Inflammatory macrophage (primary cell): ENCODE results near the gene SLC48A1.

ENCODE experiments used
- DNase-seq, 2 donors: peaks; one replicate each; pipeline ENCODE4 v3.0.0-alpha.2; 2020 to 2022

The SLC48A1 gene

GRCh38 chr12:47758834-47759690 lies 14.0 kb upstream of the SLC48A1 start, which contains the start of gene RAPGEF3:
Gene RAPGEF3, minus strand, starts transcription at chr12:47758880. Its CDS starts 324 bp downstream, at chr12:47758556.
- peak; percentile 76 to 87 for DNase-seq

DNA sequence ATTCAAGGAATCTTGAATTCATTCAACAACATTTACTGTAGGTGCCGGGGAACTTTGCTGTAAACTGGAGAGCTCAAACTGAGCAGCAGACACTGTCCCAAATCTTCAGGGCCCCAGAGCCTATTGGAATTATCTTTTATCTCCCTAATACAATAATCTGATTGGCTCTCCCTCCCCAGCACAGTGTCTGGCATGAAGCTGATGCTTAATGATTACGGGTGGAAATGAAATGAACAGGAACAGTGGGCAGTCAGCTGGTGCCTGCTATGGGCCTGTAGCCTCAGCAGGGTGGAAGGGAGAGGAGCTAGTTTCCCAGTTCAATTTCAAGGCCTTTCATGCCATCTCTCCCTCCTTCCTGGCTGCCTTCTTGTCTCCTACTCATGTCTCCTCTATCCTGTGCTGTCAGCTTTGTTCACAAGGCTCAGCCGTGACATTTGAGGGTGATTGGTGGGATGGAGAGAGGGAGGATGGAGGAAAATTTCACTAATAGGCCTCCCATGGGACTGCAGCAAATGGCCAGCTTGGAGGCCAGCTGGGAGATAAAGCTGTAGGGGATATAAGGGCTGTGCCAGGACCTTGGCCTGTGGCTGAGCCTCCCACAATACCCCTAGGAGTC lies 10.1 kb upstream of the SLC48A1 start:
- no peak for DNase-seq

- peak; percentile 40 to 54 for DNase-seq
These were observed 9.3 kb upstream of the SLC48A1 start for GRCh38 chr12:47763481-47764346.

- DNase-seq = no peak
These were observed 6.4 kb upstream of the SLC48A1 start for GRCh38 chr12:47766502-47767215.

- peak; percentile 40 to 55 for DNase-seq
These were observed 5.8 kb upstream of the SLC48A1 start for GRCh38 chr12:47767216-47767724.

- DNase-seq = no peak
These were observed 4.7 kb upstream of the SLC48A1 start for GRCh38 chr12:47768323-47768811.

- no peak for DNase-seq
These were observed 3.6 kb upstream of the SLC48A1 start for GRCh38 chr12:47769234-47770085.

GRCh38 chr12:47770086-47770726 lies 2.8 kb upstream of the SLC48A1 start:
- peak; percentile 44 to 69 for DNase-seq

DNA sequence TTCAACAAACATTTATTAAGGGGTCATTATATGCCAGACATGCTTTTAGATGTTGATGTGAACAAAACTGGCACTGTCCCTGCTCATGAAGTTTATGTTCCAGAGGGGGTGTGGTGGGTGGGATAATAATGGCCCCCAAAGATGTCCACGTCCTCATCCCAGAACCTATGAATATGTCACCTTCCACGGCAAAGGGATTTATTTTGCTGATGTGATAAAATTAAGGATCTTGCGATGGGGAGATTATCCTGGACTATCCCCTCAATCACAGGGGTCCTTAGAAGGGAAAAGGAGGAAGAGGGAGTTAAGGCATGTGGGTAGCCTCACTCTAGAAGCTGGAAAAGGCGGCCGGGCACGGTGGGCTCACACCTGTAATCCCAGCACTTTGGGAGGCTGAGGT lies 1.7 kb upstream of the SLC48A1 start:
- DNase-seq = no peak

DNA sequence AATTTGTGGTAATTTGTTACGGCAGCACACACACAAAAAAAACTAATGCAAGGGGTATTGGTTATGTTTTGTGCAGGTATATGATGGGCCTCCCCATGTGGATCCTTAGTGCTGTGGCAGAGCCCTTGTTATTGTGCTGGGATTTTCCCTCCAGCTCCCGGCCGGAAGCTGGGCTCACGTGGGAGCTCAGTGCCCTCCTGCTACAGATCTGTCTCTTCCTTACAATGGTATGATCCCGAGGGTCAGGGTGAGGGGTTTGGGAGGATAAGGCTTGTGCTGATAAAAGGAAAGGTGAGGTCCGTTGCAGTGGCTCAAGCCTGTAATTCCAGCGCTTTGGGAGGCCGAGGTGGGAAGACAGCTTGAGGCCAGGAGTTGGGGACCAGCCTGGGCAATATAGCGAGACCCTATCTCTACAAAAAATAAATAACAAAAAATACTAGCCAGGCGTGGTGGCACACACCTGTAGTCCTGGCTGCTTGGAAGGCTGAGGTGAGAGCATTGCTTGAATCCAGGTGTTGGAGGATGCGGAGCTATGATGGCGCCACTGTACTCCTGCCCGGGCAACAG lies 861 bp upstream of the SLC48A1 start:
- no peak for DNase-seq

GRCh38 chr12:47772738-47773061 lies 338 bp upstream of the SLC48A1 start:
- no peak for DNase-seq

DNA sequence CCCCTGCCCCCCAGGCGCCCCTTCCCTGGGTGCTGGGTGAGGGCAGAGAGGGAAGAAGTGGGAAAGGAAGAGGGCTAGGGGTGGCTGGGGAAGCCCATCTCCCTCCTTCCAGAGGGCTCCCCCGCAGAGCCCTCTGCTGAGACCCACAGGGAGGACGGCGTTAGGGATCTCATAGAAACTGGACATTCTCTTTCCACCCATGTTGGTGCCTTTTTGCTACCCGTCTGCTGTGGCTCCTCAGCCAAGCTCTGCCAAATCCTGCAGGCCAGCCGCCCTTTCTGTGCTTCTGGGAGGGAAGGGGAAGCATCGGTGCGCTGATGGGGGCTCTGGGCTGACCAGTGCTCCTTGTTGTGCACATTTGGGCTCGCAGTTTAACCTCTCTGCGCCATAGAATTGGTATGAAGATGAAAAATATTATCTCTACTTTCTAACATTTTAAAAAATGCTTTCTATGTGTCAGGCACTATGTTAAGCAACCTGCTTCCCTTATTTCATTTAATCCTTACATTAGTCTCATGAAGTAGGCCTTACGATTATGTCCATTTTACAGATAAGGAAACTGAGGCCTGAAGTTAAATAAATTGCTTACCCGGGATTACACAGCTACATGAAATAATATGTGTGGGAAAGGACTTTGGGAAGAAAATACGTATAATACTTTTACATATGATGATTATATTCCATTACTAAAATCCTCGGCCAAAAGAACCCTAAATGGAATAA lies 981 bp downstream of the SLC48A1 start:
- DNase-seq = peak in 1 of 2 donors; percentile 28

DNA sequence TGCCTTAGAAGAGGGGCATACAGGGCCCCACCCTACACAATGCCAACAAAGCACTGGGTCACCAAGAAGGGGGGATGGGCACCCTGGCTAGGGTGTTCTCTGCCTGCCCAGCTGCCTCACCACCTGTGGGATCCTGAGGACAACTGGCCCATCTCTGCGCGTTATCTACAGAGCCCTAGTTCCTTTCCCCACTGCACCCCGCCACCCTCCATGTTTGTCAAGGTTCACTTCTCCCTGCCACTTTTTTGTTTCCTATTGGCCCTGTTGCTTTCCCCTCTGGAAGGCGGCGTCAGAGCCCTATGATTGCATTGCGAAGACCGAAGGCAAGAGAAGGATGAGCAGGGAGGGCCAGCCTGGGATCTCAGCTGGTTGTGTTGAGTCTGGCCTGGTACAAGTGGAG lies 1.6 kb downstream of the SLC48A1 start:
- DNase-seq = no peak

DNA sequence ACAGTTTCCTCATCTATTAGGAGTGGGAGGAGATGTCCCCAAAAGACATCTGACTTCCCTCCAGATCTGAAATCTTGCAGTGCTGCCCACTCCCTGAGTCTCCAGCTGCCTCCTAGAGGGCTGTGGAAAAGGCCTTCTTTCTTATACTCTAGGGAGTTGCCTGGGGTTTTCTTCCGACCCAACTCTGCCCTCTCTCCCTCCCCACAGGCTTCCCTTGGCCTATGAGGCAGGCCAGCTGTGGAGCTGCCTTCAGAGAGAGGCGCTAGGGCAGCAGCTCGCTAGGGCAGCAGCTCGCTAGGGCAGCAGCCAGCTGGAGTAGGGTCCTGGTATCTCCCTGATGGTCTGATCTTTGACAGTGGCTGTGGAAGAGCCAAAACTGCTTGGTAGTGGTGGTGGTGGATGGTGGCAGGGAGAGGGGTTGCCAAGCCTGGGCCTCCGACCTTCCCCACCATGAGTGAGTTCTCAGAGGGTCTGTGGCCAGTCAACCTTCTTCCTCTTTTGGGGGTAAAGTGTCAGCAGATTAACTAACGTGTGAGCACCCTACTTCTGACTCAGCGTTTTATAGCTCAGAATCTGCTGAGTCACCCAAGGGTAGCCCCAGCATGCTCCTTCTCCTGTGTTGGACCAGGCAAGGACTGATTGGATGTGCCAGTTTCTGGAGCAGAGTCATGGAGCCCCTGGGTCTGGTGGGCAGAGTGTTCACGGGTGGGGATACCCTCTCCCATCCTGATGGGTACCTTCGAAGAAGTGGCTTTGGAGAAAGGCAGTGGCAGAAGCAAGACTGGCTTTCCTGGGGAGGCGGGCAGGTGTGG lies 2.3 kb downstream of the SLC48A1 start:
- peak; percentile 78 to 84 for DNase-seq

DNA sequence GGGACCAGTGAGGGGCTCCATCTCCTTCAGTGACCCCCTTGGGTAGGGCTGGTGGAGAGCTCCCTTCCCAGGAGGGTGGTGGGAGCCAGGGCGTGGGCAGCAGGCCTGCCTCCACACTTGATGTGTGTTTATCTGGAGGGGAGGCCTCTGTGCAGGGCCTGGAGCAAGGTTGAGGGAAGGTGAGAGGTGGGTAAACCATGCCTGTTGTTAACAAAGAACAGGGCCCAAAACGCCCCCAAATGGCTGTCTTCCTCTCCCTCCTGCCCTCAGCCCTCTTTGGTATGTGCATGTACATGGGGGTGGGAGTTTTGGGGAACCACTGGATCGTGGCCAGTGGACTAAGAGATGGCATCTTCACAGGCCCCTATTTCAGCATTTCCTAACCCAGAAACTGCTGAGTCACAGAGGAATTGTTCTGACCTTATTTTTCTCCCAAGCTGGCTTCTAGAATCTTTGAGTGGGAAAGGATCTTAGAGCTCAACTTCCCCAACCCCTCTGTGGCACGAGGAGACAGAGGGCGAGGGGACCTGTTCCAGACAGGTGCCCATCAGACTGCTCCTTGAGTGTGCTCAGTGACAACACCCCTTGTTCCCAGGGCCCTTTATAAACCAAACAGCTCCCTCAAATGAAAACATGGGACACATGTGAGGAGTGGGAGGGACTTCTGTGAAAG lies 3.6 kb downstream of the SLC48A1 start:
- DNase-seq = peak; percentile 72 to 83

DNA sequence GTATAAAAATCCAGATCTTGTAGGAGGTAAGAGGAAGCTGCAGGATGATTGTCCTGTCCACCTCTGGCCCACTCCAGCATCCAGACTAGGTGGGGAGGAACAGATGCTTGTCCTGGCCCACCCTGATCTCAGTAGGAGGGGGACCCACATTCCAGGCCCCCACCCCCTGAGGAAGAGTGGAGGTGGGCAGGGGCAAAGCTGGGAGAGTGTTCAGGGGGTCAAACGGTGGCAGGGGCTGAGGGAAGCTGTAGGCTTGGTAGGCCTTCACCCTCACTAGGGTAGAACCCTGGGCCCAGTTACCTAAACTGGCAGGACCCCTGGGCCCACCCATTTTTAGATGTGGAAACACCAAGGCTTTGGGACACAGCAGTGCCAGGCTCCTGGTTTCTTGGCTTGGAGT lies 4.1 kb downstream of the SLC48A1 start:
- peak in 1 of 2 donors; percentile 4 for DNase-seq

GRCh38 chr12:47777741-47778558 lies 4.9 kb downstream of the SLC48A1 start:
- peak; percentile 41 to 59 for DNase-seq
